ENCODE measurements around the gene MAD1L1. TPM values are rescaled to one million over a fixed set of nuclear protein-coding genes. Genes with fewer than 3 reads are reported as not detected.

MAD1L1 gene
- total and polyA plus RNA-seq, 4 donors = 12.8 to 20.7 (median 16.5) TPM

GRCh38 chr7:2063563-2064260 lies 169.0 kb downstream of the MAD1L1 start:
- no peak overlapping the region for H3K9ac ChIP-seq (ENCODE audit: low read depth in 1 of 2, low read length in 2 of 2)
- peaks cover 0 to 5% (median 1%) of the 10 kb centered on the region in 4 donors for H3K9me3 ChIP-seq (ENCODE audit: control insufficient read depth in 4 of 4, low read length in 3 of 4)
- DNase-seq (ENCODE audit: low spot score) = no peak
- H3K36me3 ChIP-seq (ENCODE audit: control insufficient read depth in 4 of 4, insufficient read depth in 3 of 4, low read depth in 1 of 4, low read length in 3 of 4) = peaks cover 0 to 9% (median 0%) of the 10 kb centered on the region in 4 donors
- TF ChIP-seq CTCF (IDR thresholded peaks at IDR 0.05; ENCODE audit: low read depth, low read length, missing input control) = no peak
- no peak for TF ChIP-seq REST (IDR thresholded peaks at IDR 0.05)
- no peak for TF ChIP-seq RXRA (IDR thresholded peaks at IDR 0.05)
- TF ChIP-seq NR2F2 (IDR thresholded peaks at IDR 0.05) = no peak
- no peak for TF ChIP-seq RAD21 (IDR thresholded peaks at IDR 0.05)
- no peak for TF ChIP-seq MAX (IDR thresholded peaks at IDR 0.05)
- TF ChIP-seq HNF4G (IDR thresholded peaks at IDR 0.05) = no peak
- no peak for TF ChIP-seq ATF3 (IDR thresholded peaks at IDR 0.05)
- no peak for TF ChIP-seq FOXA2 (IDR thresholded peaks at IDR 0.05)
- TF ChIP-seq HNF4A (conservative IDR thresholded peaks at IDR 0.05) = no peak
- no peak for TF ChIP-seq YY1 (IDR thresholded peaks at IDR 0.05)
- TF ChIP-seq JUND (IDR thresholded peaks at IDR 0.05) = no peak
- no peak for TF ChIP-seq FOXA1 (IDR thresholded peaks at IDR 0.05)
- no peak for TF ChIP-seq EGR1 (IDR thresholded peaks at IDR 0.05; ENCODE audit: low read depth in 2 of 2)
- TF ChIP-seq GABPA (IDR thresholded peaks at IDR 0.05 in 1 of 2, conservative IDR thresholded peaks at IDR 0.05 in 1 of 2) = no peak
- 80% methylated on average over 24 of the region's 24 CpGs for WGBS
- H3K27ac ChIP-seq (ENCODE audit: low read depth in 1 of 2, low read length in 2 of 2) = no peak overlapping the region
- H3K4me3 ChIP-seq (ENCODE audit: low read depth in 1 of 3, low read length in 3 of 3) = no peak overlapping the region
- H3K4me1 ChIP-seq (ENCODE audit: control insufficient read depth in 4 of 4, insufficient read depth in 4 of 4, low read length in 3 of 4) = no peaks in the 10 kb centered on the region
- no peaks in the 10 kb centered on the region for H3K27me3 ChIP-seq (ENCODE audit: control insufficient read depth in 4 of 4, insufficient read depth in 4 of 4, low read length in 3 of 4)

GRCh38 chr7:2062648-2063047 lies 170.1 kb downstream of the MAD1L1 start:
- TF ChIP-seq FOXA2 (IDR thresholded peaks at IDR 0.05) (no peak), ZBTB33 (IDR thresholded peaks at IDR 0.05) (no peak), CTCF (IDR thresholded peaks at IDR 0.05; ENCODE audit: low read depth, low read length, missing input control) (no peak), REST (IDR thresholded peaks at IDR 0.05) (no peak), GABPA (IDR thresholded peaks at IDR 0.05 in 1 of 2, conservative IDR thresholded peaks at IDR 0.05 in 1 of 2) (no peak), ATF3 (IDR thresholded peaks at IDR 0.05) (no peak), NR2F2 (IDR thresholded peaks at IDR 0.05) (no peak), FOXA1 (IDR thresholded peaks at IDR 0.05) (no peak), EGR1 (IDR thresholded peaks at IDR 0.05; ENCODE audit: low read depth in 2 of 2) (no peak)
- peaks cover 0 to 2% (median 0%) of the 10 kb centered on the region in 4 donors for H3K36me3 ChIP-seq (ENCODE audit: control insufficient read depth in 4 of 4, insufficient read depth in 3 of 4, low read depth in 1 of 4, low read length in 3 of 4)
- no peak overlapping the region for H3K4me3 ChIP-seq (ENCODE audit: low read depth in 1 of 3, low read length in 3 of 3)
- no peaks in the 10 kb centered on the region for H3K27me3 ChIP-seq (ENCODE audit: control insufficient read depth in 4 of 4, insufficient read depth in 4 of 4, low read length in 3 of 4)
- peaks cover 0 to 5% (median 1%) of the 10 kb centered on the region in 4 donors for H3K9me3 ChIP-seq (ENCODE audit: control insufficient read depth in 4 of 4, low read length in 3 of 4)
- no peak for DNase-seq (ENCODE audit: low spot score)
- 82% methylated on average over 11 of the region's 11 CpGs for WGBS
- no peaks in the 10 kb centered on the region for H3K4me1 ChIP-seq (ENCODE audit: control insufficient read depth in 4 of 4, insufficient read depth in 4 of 4, low read length in 3 of 4)
- H3K27ac ChIP-seq (ENCODE audit: low read depth in 1 of 2, low read length in 2 of 2) = no peak overlapping the region
- no peak overlapping the region for H3K9ac ChIP-seq (ENCODE audit: low read depth in 1 of 2, low read length in 2 of 2)
